Right lobe of liver (tissue), 6 donors: ENCODE measurements around the gene INPP4A. TPM values are rescaled to one million over a fixed set of nuclear protein-coding genes. Genes with fewer than 3 reads are reported as not detected.
A peak's percentile ranks its signal among the peaks of the same experiment; 100 is the strongest.

Experiments used
- ATAC-seq, 4 donors: fragments of 200-7000 bp; cut with Tn5 transposase; one replicate each; pipeline ENCODE4 v1.9.1; 2020; ENCODE audit warnings: mild to moderate bottlenecking in 4 of 4, moderate library complexity in 4 of 4
- DNase-seq, 3 donors: peaks; one replicate each; pipeline ENCODE4 v3.0.0-alpha.2; 2020
- H3K27ac ChIP-seq, 3 donors: fragments of 200-600 bp; one replicate each; pipeline ENCODE4 v1.8.0; 2022
- H3K27me3 ChIP-seq, 2 donors: fragments of 200-600 bp; one replicate each; pipeline ENCODE4 v1.8.0; 2022
- H3K36me3 ChIP-seq, 4 donors: fragments of 200-600 bp; sonication (generic) in 1 of 4; one replicate each; pipeline versions ENCODE4 v1.5.1 to v1.8.0; 2017 to 2022; ENCODE audit warnings: control low read depth in 1 of 4
- H3K4me1 ChIP-seq, 4 donors: fragments of 200-600 bp; sonication (generic) in 1 of 4; one replicate each; pipeline versions ENCODE4 v1.5.1 to v1.8.0; 2017 to 2022; ENCODE audit warnings: control low read depth in 1 of 4
- H3K4me3 ChIP-seq, 3 donors: fragments of 200-600 bp; one replicate each; pipeline ENCODE4 v1.8.0; 2022
- H3K9me3 ChIP-seq, 4 donors: fragments of 200-600 bp; sonication (generic) in 1 of 4; one replicate each; pipeline versions ENCODE4 v1.5.1 to v1.8.0; 2017 to 2022; ENCODE audit warnings: control low read depth in 1 of 4
- POLR2A ChIP-seq: fragments of 450-650 bp; IDR thresholded peaks from one replicate; pipeline ENCODE4 v1.6.1; 2017; ENCODE audit warnings: antibody characterized with exemption, mild to moderate bottlenecking
- WGBS: methylation state at CpG from one replicate; pipeline ENCODE4 v1.1.6; 2018; ENCODE audit warnings: low coverage, low lambda C conversion rate; ENCODE audit not compliant: insufficient coverage; ENCODE audit errors: missing lambda C conversion rate; 5-methylcytosine and 5-hydroxymethylcytosine counted together
- intact Hi-C, 2 donors: fragments of 100-400 bp; cut with DNase I; formaldehyde crosslinking; loops; one replicate each; pipeline versions ENCODE4 v1.11.2 to v1.14.1; 2022
- total RNA-seq, 6 experiments: library from RNA; depleted of rRNA in 2 of 6; stranded (reverse); fragments of >200 nt in 2 of 6; fragmentation: NEBNext Ultra II Directional in 3 of 6; extraction: Animal tissue kit (Norgen Biotek cat#: 25700) in 3 of 6; gene quantifications; one replicate each; pipeline versions ENCODE4 v1.1.0 to v1.2.4, GENCODE V29; 2016 to 2023
- TF ChIP-seq, protein P1 (sequence below), 4 donors: fragments of 200-600 bp in 3 of 4; fragments of 450-650 bp in 1 of 4; IDR thresholded peaks; one replicate each; pipeline versions ENCODE4 v1.5.1 to v1.8.0; 2016 to 2022; ENCODE audit warnings: antibody characterized with exemption in 4 of 4, mild to moderate bottlenecking in 2 of 4
- donor health status: DM: no; HTN: yes; CAD: no.
- donor health status: DM: no; HTN: no; CAD: no.
- donor health status: DM: no; HTN: no; CAD: no.
- donor health status: DM: no; HTN: yes; CAD: no.
- donor health status: DM: no; HTN: yes; CAD: no.

The INPP4A gene
- total RNA-seq, 6 experiments from 2014 or later, result 6.5 to 10.4 (median 8.0) TPM

DNA sequence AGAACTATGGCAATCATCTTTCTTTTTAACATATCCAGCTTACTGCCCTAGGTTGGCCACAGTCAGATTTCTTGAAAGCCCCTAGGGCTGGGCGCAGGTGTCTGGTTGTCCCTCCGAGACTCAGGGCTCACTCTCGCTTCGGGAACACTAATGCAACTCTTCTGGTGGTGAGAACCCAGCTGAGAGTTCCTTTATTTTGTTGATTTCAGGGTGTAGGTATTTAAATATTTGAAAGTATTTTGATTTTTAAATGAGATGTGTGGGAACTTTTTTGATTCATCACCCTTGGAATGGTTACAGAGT is 40.7 kb downstream of the INPP4A start:
- H3K36me3 ChIP-seq, result no peaks in the 10 kb centered on the region
- no peaks in the 10 kb centered on the region for H3K9me3 ChIP-seq
- DNase-seq (no peak), ATAC-seq (no peak)
- H3K27ac ChIP-seq, result no peak overlapping the region
- WGBS, result 73% methylated on average over 4 of the region's 4 CpGs
- no peaks in the 10 kb centered on the region for H3K27me3 ChIP-seq
- H3K4me1 ChIP-seq, result peaks cover 0 to 15% (median 6%) of the 10 kb centered on the region in 4 donors
- TF ChIP-seq POLR2A, result no peak
- TF ChIP-seq, protein P1, sequence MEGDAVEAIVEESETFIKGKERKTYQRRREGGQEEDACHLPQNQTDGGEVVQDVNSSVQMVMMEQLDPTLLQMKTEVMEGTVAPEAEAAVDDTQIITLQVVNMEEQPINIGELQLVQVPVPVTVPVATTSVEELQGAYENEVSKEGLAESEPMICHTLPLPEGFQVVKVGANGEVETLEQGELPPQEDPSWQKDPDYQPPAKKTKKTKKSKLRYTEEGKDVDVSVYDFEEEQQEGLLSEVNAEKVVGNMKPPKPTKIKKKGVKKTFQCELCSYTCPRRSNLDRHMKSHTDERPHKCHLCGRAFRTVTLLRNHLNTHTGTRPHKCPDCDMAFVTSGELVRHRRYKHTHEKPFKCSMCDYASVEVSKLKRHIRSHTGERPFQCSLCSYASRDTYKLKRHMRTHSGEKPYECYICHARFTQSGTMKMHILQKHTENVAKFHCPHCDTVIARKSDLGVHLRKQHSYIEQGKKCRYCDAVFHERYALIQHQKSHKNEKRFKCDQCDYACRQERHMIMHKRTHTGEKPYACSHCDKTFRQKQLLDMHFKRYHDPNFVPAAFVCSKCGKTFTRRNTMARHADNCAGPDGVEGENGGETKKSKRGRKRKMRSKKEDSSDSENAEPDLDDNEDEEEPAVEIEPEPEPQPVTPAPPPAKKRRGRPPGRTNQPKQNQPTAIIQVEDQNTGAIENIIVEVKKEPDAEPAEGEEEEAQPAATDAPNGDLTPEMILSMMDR (IDR thresholded peaks at IDR 0.05), result no peak
- intact Hi-C loops, result no loop called here
- no peak overlapping the region for H3K4me3 ChIP-seq

DNA sequence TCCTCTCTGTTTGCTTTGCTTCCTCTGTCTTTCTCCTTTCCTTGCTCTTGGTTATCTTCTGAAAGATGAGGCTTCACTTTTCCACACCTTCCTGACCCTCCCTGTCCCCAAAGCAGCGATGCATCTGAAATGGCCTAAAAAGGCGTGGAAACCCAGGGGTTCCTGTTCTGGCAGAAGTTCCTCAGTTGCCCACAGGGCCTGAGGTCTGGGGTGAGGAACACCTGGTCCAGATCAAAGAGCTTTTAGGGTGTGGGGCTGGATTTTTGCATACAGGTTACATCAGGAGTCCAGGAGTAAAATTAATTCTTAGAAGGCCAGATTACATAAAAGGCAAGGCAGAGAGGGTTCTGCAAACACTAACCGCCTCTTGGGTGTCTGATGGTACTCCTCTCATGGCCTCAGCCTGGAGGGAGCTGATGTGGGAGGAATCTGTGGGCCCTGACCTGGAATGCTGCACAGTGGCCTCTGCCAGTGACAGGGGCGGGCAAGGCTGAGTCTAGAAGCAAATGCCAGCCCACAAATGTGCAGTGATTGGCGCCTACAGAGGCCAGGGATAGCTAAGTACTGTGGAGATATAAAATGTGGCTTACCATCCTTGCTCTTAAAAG is 41.8 kb downstream of the INPP4A start:
- H3K27me3 ChIP-seq, result no peaks in the 10 kb centered on the region

DNA sequence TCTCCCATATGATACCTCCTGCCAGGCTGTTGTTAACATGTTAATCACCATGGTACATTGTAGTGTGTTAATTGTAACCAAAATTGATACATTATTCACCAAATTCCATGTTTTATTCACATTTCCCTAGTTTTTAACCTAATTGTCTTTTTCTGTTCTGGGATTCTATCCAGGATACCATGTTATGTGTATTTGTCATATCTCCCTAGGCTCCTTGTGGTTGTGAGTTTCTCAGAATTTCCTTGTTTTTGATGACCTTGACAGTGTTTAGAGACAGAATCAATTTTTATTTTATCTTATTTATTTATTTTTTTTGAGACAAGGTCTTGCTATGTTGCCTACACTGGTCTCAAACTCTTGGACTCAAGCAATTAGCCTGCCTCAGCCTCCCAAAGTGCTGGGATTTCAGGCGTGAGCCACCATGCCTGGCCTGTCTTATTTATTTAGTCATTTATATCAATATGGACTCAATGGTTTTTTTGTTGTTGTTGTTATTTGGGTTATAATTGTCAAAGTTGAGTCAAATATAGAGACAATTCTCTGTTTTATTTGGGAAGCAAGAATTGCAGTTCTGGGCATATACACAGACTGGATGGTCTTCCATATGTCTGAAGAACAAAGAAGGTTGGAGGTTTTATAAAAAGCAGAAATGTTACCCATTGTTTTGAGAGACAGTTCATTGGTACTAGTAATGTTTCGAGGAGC is 42.6 kb downstream of the INPP4A start:
- no peaks in the 10 kb centered on the region for H3K27me3 ChIP-seq
- DNase-seq (no peak), ATAC-seq (no peak)
- H3K27ac ChIP-seq, result no peak overlapping the region
- no peaks in the 10 kb centered on the region for H3K9me3 ChIP-seq
- WGBS, result 80% methylated on average over 2 of the region's 2 CpGs
- H3K4me3 ChIP-seq, result no peak overlapping the region
- H3K4me1 ChIP-seq, result peaks cover 0 to 15% (median 6%) of the 10 kb centered on the region in 4 donors
- intact Hi-C loops, result no loop called here
- H3K36me3 ChIP-seq, result no peaks in the 10 kb centered on the region
- TF ChIP-seq, protein P1 (IDR thresholded peaks at IDR 0.05), result no peak
- no peak for TF ChIP-seq POLR2A

More for the DNA sequence above, 41.8 kb downstream of the INPP4A start:
- H3K9me3 ChIP-seq, result no peaks in the 10 kb centered on the region
- no peak overlapping the region for H3K27ac ChIP-seq
- intact Hi-C loops, result no loop called here
- peaks cover 0 to 15% (median 6%) of the 10 kb centered on the region in 4 donors for H3K4me1 ChIP-seq
- no peak for DNase-seq
- no peak for TF ChIP-seq POLR2A
- TF ChIP-seq, protein P1 (IDR thresholded peaks at IDR 0.05), result no peak
- WGBS, result 81% methylated on average over 5 of the region's 5 CpGs
- H3K4me3 ChIP-seq, result no peak overlapping the region
- ATAC-seq, result no peak
- no peaks in the 10 kb centered on the region for H3K36me3 ChIP-seq

DNA sequence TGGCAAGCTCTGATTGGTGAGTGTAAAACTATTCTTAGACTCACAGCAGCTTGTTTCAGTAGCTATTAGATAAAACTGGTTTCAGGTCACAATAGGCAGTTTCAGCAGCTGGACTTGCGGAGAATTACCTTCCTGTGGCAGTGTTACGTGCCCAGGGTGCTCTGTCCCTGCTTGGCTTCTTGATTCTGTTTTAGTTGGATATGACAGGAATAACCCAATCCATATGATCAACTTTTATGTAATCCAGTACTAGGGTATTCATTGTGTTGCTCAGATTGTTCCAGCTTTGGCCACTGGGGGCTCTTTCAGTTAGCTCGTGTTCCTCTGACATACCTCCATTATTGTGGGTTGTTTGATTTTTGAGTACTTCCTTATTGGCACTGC is 43.1 kb downstream of the INPP4A start:
- peak; percentile 28 to 57 (median 37) for ATAC-seq
- Histone ChIP-seq H3K9me3 (no peaks in the 10 kb centered on the region), H3K36me3 (no peaks in the 10 kb centered on the region), H3K27ac (no peak overlapping the region), H3K4me3 (no peak overlapping the region), H3K4me1 (peaks cover 0 to 15% (median 6%) of the 10 kb centered on the region in 4 donors), H3K27me3 (no peaks in the 10 kb centered on the region)
- no peak for TF ChIP-seq POLR2A
- TF ChIP-seq, protein P1 (IDR thresholded peaks at IDR 0.05), result peak; percentile 31 to 49 (median 42)
- DNase-seq, result no peak
- 0% methylated on average over 1 of the region's 3 CpGs for WGBS
- intact Hi-C loops, result no loop called here
